HepG2 (cell line): ENCODE measurements around the gene MYO7B.

Experiments used
- MYPOP ChIP-seq: sonication (generic); formaldehyde crosslinking; IDR thresholded peaks from 2 replicates; pipeline ENCODE4 v1.8.1; 2023; ENCODE audit warnings: mild to moderate bottlenecking, moderate library complexity, missing genetic modification reagents
- POLR2AphosphoS2 ChIP-seq: IDR thresholded peaks from 2 replicates; pipeline ENCODE4 v1.6.1; 2011; ENCODE audit warnings: low read depth, low read length, improper control_type of control experiment
- REST ChIP-seq, 2 experiments: IDR thresholded peaks; 2 replicates each; pipeline ENCODE4 v1.6.1; 2011 to 2012; ENCODE audit warnings: low read length in 2 of 2, borderline replicate concordance in 1 of 2, low read depth in 1 of 2, mild to moderate bottlenecking in 1 of 2, moderate library complexity in 1 of 2
- ZNF530 ChIP-seq: sonication (generic); formaldehyde crosslinking; IDR thresholded peaks from 2 replicates; pipeline ENCODE4 v1.5.0; 2020; ENCODE audit warnings: low read depth, mild to moderate bottlenecking, missing genetic modification reagents
- TF ChIP-seq, protein P1 (sequence below): sonication (generic); formaldehyde crosslinking; IDR thresholded peaks from 2 replicates; pipeline ENCODE4 v1.5.1; 2020; ENCODE audit warnings: mild to moderate bottlenecking, missing genetic modification reagents, moderate library complexity
- TF ChIP-seq, protein P2 (sequence below): sonication (generic); formaldehyde crosslinking; IDR thresholded peaks from 2 replicates; pipeline ENCODE4 v1.5.0; 2020; ENCODE audit warnings: mild to moderate bottlenecking, missing genetic modification reagents, moderate library complexity

DNA sequence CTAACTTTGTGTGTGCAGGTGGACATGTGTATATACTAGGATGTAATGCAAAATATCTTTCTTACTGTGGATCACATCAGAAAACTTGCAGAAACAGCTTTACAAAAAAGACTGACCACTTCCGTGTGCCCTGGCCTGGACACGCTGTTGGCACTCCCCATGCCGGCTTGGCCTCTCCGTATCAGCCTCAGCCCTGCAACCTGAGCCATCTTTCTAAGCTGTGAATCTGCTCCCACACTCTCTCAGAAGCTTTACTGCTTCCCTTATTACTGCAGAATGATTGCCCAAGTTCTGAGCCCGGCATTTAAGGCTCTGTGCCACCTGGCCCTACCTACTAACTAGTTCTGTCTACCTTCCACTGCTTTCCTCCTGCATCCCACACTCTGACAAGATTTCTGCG lies 37.8 kb downstream of the MYO7B start:
- TF ChIP-seq ZNF530 (CRISPR knock-in tag) (no peak), REST (IDR thresholded peaks at IDR 0.05; ENCODE audit: borderline replicate concordance in 1 of 2, low read depth in 1 of 2, low read length in 2 of 2) (no peak), MYPOP (CRISPR knock-in tag) (no peak), POLR2AphosphoS2 (no peak)
- TF ChIP-seq, protein P1, sequence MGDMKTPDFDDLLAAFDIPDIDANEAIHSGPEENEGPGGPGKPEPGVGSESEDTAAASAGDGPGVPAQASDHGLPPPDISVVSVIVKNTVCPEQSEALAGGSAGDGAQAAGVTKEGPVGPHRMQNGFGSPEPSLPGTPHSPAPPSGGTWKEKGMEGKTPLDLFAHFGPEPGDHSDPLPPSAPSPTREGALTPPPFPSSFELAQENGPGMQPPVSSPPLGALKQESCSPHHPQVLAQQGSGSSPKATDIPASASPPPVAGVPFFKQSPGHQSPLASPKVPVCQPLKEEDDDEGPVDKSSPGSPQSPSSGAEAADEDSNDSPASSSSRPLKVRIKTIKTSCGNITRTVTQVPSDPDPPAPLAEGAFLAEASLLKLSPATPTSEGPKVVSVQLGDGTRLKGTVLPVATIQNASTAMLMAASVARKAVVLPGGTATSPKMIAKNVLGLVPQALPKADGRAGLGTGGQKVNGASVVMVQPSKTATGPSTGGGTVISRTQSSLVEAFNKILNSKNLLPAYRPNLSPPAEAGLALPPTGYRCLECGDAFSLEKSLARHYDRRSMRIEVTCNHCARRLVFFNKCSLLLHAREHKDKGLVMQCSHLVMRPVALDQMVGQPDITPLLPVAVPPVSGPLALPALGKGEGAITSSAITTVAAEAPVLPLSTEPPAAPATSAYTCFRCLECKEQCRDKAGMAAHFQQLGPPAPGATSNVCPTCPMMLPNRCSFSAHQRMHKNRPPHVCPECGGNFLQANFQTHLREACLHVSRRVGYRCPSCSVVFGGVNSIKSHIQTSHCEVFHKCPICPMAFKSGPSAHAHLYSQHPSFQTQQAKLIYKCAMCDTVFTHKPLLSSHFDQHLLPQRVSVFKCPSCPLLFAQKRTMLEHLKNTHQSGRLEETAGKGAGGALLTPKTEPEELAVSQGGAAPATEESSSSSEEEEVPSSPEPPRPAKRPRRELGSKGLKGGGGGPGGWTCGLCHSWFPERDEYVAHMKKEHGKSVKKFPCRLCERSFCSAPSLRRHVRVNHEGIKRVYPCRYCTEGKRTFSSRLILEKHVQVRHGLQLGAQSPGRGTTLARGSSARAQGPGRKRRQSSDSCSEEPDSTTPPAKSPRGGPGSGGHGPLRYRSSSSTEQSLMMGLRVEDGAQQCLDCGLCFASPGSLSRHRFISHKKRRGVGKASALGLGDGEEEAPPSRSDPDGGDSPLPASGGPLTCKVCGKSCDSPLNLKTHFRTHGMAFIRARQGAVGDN (CRISPR knock-in tag): no peak
- TF ChIP-seq, protein P2, sequence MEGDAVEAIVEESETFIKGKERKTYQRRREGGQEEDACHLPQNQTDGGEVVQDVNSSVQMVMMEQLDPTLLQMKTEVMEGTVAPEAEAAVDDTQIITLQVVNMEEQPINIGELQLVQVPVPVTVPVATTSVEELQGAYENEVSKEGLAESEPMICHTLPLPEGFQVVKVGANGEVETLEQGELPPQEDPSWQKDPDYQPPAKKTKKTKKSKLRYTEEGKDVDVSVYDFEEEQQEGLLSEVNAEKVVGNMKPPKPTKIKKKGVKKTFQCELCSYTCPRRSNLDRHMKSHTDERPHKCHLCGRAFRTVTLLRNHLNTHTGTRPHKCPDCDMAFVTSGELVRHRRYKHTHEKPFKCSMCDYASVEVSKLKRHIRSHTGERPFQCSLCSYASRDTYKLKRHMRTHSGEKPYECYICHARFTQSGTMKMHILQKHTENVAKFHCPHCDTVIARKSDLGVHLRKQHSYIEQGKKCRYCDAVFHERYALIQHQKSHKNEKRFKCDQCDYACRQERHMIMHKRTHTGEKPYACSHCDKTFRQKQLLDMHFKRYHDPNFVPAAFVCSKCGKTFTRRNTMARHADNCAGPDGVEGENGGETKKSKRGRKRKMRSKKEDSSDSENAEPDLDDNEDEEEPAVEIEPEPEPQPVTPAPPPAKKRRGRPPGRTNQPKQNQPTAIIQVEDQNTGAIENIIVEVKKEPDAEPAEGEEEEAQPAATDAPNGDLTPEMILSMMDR (CRISPR knock-in tag): no peak
